GM23338 (cell line): ENCODE data around the gene XXYLT1. TPM values are rescaled to one million over a fixed set of nuclear protein-coding genes. Genes with fewer than 3 reads are reported as not detected.

Experiments
- ATAC-seq: fragments of 200-7000 bp; cut with Tn5 transposase; 3 replicates; pipeline ENCODE4 v1.9.1; 2020
- DNase-seq: peaks from one replicate; pipeline ENCODE4 v3.0.0-alpha.2; 2015; ENCODE audit warnings: low spot score
- H2AFZ ChIP-seq: fragments of 200-600 bp; sonication (generic); 2 replicates; pipeline ENCODE4 v1.8.0; 2016; ENCODE audit warnings: antibody characterized with exemption, mild to moderate bottlenecking, moderate library complexity
- H3F3A ChIP-seq: fragments of 200-600 bp; sonication (generic); replicated peaks from 2 replicates; pipeline ENCODE4 v1.8.0; 2017; ENCODE audit warnings: antibody characterized with exemption, mixed run types, low read depth
- H3K27ac ChIP-seq: fragments of 200-600 bp; sonication (generic); 2 replicates; pipeline ENCODE4 v1.6.1; 2016; ENCODE audit warnings: low read depth
- H3K27me3 ChIP-seq: fragments of 200-600 bp; sonication (generic); 2 replicates; pipeline ENCODE4 v1.8.0; 2016; ENCODE audit warnings: mild to moderate bottlenecking, mixed run types, moderate library complexity; ENCODE audit not compliant: insufficient read depth
- H3K36me3 ChIP-seq: fragments of 200-600 bp; sonication (generic); 2 replicates; pipeline ENCODE4 v1.8.0; 2016; ENCODE audit warnings: mild to moderate bottlenecking; ENCODE audit not compliant: insufficient read depth
- H3K4me1 ChIP-seq: fragments of 200-600 bp; sonication (generic); 2 replicates; pipeline ENCODE4 v1.8.0; 2016; ENCODE audit warnings: mild to moderate bottlenecking, moderate library complexity; ENCODE audit not compliant: insufficient read depth
- H3K4me2 ChIP-seq: fragments of 200-600 bp; sonication (generic); 2 replicates; pipeline ENCODE4 v1.7.1; 2017; ENCODE audit warnings: mixed run types
- H3K4me3 ChIP-seq: fragments of 200-600 bp; sonication (generic); 2 replicates; pipeline ENCODE4 v1.6.1; 2016; ENCODE audit warnings: mixed run types
- H3K79me2 ChIP-seq: fragments of 200-600 bp; sonication (generic); replicated peaks from 2 replicates; pipeline ENCODE4 v1.8.0; 2017; ENCODE audit warnings: mild to moderate bottlenecking; ENCODE audit not compliant: insufficient read depth
- H3K9me2 ChIP-seq: fragments of 200-600 bp; sonication (generic); 2 replicates; pipeline ENCODE4 v1.8.0; 2017; ENCODE audit not compliant: insufficient read depth
- H4K20me1 ChIP-seq: fragments of 200-600 bp; sonication (generic); replicated peaks from 2 replicates; pipeline ENCODE4 v1.8.0; 2017; ENCODE audit warnings: mild to moderate bottlenecking; ENCODE audit not compliant: insufficient read depth
- H3K27ac Mint-ChIP-seq: 2 replicates; pipeline ENCODE4 v1.8.0; 2020; ENCODE audit warnings: inconsistent platforms, mild to moderate bottlenecking, moderate library complexity, mixed read lengths
- H3K27me3 Mint-ChIP-seq: 3 replicates; pipeline ENCODE4 v1.8.0; 2022; ENCODE audit warnings: low read depth, mild to moderate bottlenecking, moderate library complexity, mixed read lengths, inconsistent platforms; ENCODE audit not compliant: insufficient read depth, poor library complexity
- H3K36me3 Mint-ChIP-seq: 3 replicates; pipeline ENCODE4 v1.8.0; 2021; ENCODE audit warnings: low read depth, mild to moderate bottlenecking, inconsistent platforms, moderate library complexity, mixed read lengths
- H3K4me1 Mint-ChIP-seq: 3 replicates; pipeline ENCODE4 v1.8.0; 2020; ENCODE audit warnings: mild to moderate bottlenecking, inconsistent platforms, mixed read lengths
- H3K4me3 Mint-ChIP-seq: 3 replicates; pipeline ENCODE4 v1.8.0; 2021; ENCODE audit warnings: moderate library complexity, mild to moderate bottlenecking, inconsistent platforms, mixed read lengths
- H3K9me3 Mint-ChIP-seq: 3 replicates; pipeline ENCODE4 v1.8.0; 2020; ENCODE audit warnings: moderate library complexity, mild to moderate bottlenecking, inconsistent platforms, mixed read lengths
- CREB1 ChIP-seq: fragments of 250-450 bp; sonication (Bioruptor Pico); IDR thresholded peaks from 2 replicates; pipeline ENCODE4 v1.5.0; 2020; ENCODE audit warnings: low read depth, mild to moderate bottlenecking, moderate library complexity
- CTCF ChIP-seq, 2 experiments: fragments of 200-600 bp in 1 of 2; sonication (generic) in 1 of 2; conservative IDR thresholded peaks; 2 replicates each; pipeline versions ENCODE4 v1.5.1 to v1.6.1; 2016 to 2017; ENCODE audit warnings: antibody characterized with exemption in 2 of 2, low read depth in 2 of 2, mild to moderate bottlenecking in 2 of 2, moderate library complexity in 1 of 2
- EZH2 ChIP-seq: fragments of 200-600 bp; sonication (generic); IDR thresholded peaks from one replicate; pipeline ENCODE4 v1.8.0; 2017; ENCODE audit warnings: antibody characterized with exemption, mild to moderate bottlenecking, low read depth; ENCODE audit not compliant: unreplicated experiment
- POLR2AphosphoS5 ChIP-seq: IDR thresholded peaks from 2 replicates; pipeline ENCODE4 v1.6.1; 2016; ENCODE audit warnings: antibody characterized with exemption, low read depth
- STAT1 ChIP-seq: IDR thresholded peaks from one replicate; pipeline ENCODE4 v1.6.1; 2016; ENCODE audit warnings: antibody characterized with exemption; ENCODE audit not compliant: unreplicated experiment
- ZNF331 ChIP-seq: fragments of 250-450 bp; sonication (Bioruptor Pico); IDR thresholded peaks from 2 replicates; pipeline ENCODE4 v1.5.0; 2020; ENCODE audit warnings: low read depth, mild to moderate bottlenecking, moderate library complexity
- ZNF462 ChIP-seq: fragments of 250-450 bp; sonication (Bioruptor Pico); IDR thresholded peaks from 2 replicates; pipeline ENCODE4 v1.5.0; 2020; ENCODE audit warnings: mild to moderate bottlenecking, moderate library complexity
- polyA plus RNA-seq: library from polyadenylated mRNA; unstranded; fragments of >200 nt; fragmentation: Nextera tagmentation; extraction: Ambion mirVana; gene quantifications from 2 replicates; pipeline ENCODE4 v1.2.1, GENCODE V29; 2016
- total RNA-seq: library from RNA; depleted of rRNA; stranded (reverse); fragments of >200 nt; shearing (Covaris generic); gene quantifications from 2 replicates; pipeline ENCODE4 v1.2.3, GENCODE V29; 2014

The XXYLT1 gene
- total and polyA plus RNA-seq, 2 experiments from 2014 or later = 13.5 to 34.8 TPM

- H3K4me3 ChIP-seq = no peak overlapping the region
- DNase-seq (no peak), ATAC-seq (no peak)
- H3K9me2 ChIP-seq = no peaks in the 10 kb centered on the region
- peaks cover 11% of the 10 kb centered on the region; the same call in 1 of the 2 replicates for H3F3A ChIP-seq
- TF ChIP-seq CTCF (conservative IDR thresholded peaks at IDR 0.05; ENCODE audit: low read depth in 2 of 2) = no peak
- TF ChIP-seq ZNF462 (CRISPR knock-in tag) = no peak
- no peak for TF ChIP-seq EZH2
- TF ChIP-seq ZNF331 (CRISPR knock-in tag) = no peak
- TF ChIP-seq CREB1 = no peak
- no peak for TF ChIP-seq POLR2AphosphoS5
- TF ChIP-seq STAT1 = no peak
- H4K20me1 ChIP-seq = 0 out of 2 replicates have a peak, but pooled peaks cover 5% of the 10 kb centered on the region
- H3K4me2 ChIP-seq = no peak overlapping the region
- H3K79me2 ChIP-seq = peaks cover 83% of the 10 kb centered on the region
- peaks cover 27% of the 10 kb centered on the region for H3K4me1 ChIP-seq
- H3K36me3 Mint-ChIP-seq = no peaks in the 10 kb centered on the region
- H3K4me3 Mint-ChIP-seq = no peak overlapping the region
- H3K36me3 ChIP-seq = no peaks in the 10 kb centered on the region
- no peak overlapping the region for H3K27ac ChIP-seq
- no peaks in the 10 kb centered on the region for H3K27me3 ChIP-seq
- peaks cover 11% of the 10 kb centered on the region for H3K27me3 Mint-ChIP-seq
- H3K9me3 Mint-ChIP-seq = no peaks in the 10 kb centered on the region
- H3K27ac Mint-ChIP-seq = no peak overlapping the region
- peaks cover 67% of the 10 kb centered on the region for H3K4me1 Mint-ChIP-seq
- no peak overlapping the region for H2AFZ ChIP-seq
Measured at GRCh38 chr3:195255571-195256501, 15.1 kb downstream of the XXYLT1 start.
